HUES6 (cell line): ENCODE results near the gene GP1BB.

ENCODE experiments used
- H3K27ac ChIP-seq: 2 replicates; pipeline ENCODE4 v1.7.0; 2013; ENCODE audit warnings: low read depth, mild to moderate bottlenecking, low read length, inconsistent platforms
- H3K27me3 ChIP-seq: 2 replicates; pipeline ENCODE4 v1.6.1; 2013; ENCODE audit warnings: low read length; ENCODE audit not compliant: control insufficient read depth, insufficient read depth
- H3K36me3 ChIP-seq: 2 replicates; pipeline ENCODE4 v1.6.1; 2013; ENCODE audit warnings: low read length; ENCODE audit not compliant: control insufficient read depth, insufficient read depth
- H3K4me1 ChIP-seq: 2 replicates; pipeline ENCODE4 v1.6.1; 2013; ENCODE audit warnings: low read length; ENCODE audit not compliant: control insufficient read depth, insufficient read depth
- H3K4me3 ChIP-seq: 2 replicates; pipeline ENCODE4 v1.5.1; 2013; ENCODE audit warnings: low read depth, low read length
- H3K9ac ChIP-seq: one replicate; pipeline ENCODE4 v1.6.1; 2013; ENCODE audit warnings: mild to moderate bottlenecking, low read length
- H3K9me3 ChIP-seq: 2 replicates; pipeline ENCODE4 v1.6.1; 2013; ENCODE audit warnings: low read depth, low read length; ENCODE audit not compliant: control insufficient read depth, insufficient read depth

The GP1BB gene

GRCh38 chr22:19739448-19739895, 16.1 kb downstream of the GP1BB start:
- no peak overlapping the region for H3K9ac ChIP-seq
- H3K9me3 ChIP-seq, result no peaks in the 10 kb centered on the region
- H3K4me3 ChIP-seq, result no peak overlapping the region
- peaks cover 5% of the 10 kb centered on the region; the same call in 1 of the 2 replicates for H3K4me1 ChIP-seq
- no peaks in the 10 kb centered on the region for H3K36me3 ChIP-seq
- no peak overlapping the region for H3K27ac ChIP-seq
- peaks cover 7% of the 10 kb centered on the region; the same call in 1 of the 2 replicates for H3K27me3 ChIP-seq

GRCh38 chr22:19739911-19740449, 16.6 kb downstream of the GP1BB start:
- H3K27me3 ChIP-seq, result peaks cover 5% of the 10 kb centered on the region; the same call in 1 of the 2 replicates
- H3K27ac ChIP-seq, result no peak overlapping the region
- H3K36me3 ChIP-seq, result no peaks in the 10 kb centered on the region
- no peaks in the 10 kb centered on the region for H3K9me3 ChIP-seq
- H3K9ac ChIP-seq, result no peak overlapping the region
- no peak overlapping the region for H3K4me3 ChIP-seq
- H3K4me1 ChIP-seq, result peaks cover 6% of the 10 kb centered on the region; the same call in 1 of the 2 replicates

- Histone ChIP-seq H3K4me1 (peaks cover 12% of the 10 kb centered on the region; the same call in 1 of the 2 replicates), H3K27ac (no peak overlapping the region), H3K36me3 (no peaks in the 10 kb centered on the region), H3K9ac (no peak overlapping the region), H3K27me3 (no peaks in the 10 kb centered on the region), H3K9me3 (no peaks in the 10 kb centered on the region), H3K4me3 (no peak overlapping the region)
These were observed 17.2 kb downstream of the GP1BB start for GRCh38 chr22:19740586-19740985.

GRCh38 chr22:19741053-19741452, 17.7 kb downstream of the GP1BB start:
- H3K4me1 ChIP-seq, result peaks cover 16% of the 10 kb centered on the region; the same call in 1 of the 2 replicates
- H3K27me3 ChIP-seq, result no peaks in the 10 kb centered on the region
- no peak overlapping the region for H3K27ac ChIP-seq
- no peaks in the 10 kb centered on the region for H3K9me3 ChIP-seq
- no peak overlapping the region for H3K9ac ChIP-seq
- H3K36me3 ChIP-seq, result no peaks in the 10 kb centered on the region
- H3K4me3 ChIP-seq, result no peak overlapping the region

GRCh38 chr22:19742160-19743066, 19.1 kb downstream of the GP1BB start:
- H3K4me3 ChIP-seq, result no peak overlapping the region
- no peak overlapping the region for H3K27ac ChIP-seq
- H3K4me1 ChIP-seq, result peaks cover 22% of the 10 kb centered on the region; the same call in 1 of the 2 replicates
- H3K9me3 ChIP-seq, result no peaks in the 10 kb centered on the region
- no peaks in the 10 kb centered on the region for H3K36me3 ChIP-seq
- no peaks in the 10 kb centered on the region for H3K27me3 ChIP-seq
- H3K9ac ChIP-seq, result no peak overlapping the region

GRCh38 chr22:19743081-19743480, 19.7 kb downstream of the GP1BB start:
- no peaks in the 10 kb centered on the region for H3K9me3 ChIP-seq
- H3K27ac ChIP-seq, result no peak overlapping the region
- peaks cover 22% of the 10 kb centered on the region; the same call in 1 of the 2 replicates for H3K4me1 ChIP-seq
- no peak overlapping the region for H3K4me3 ChIP-seq
- no peak overlapping the region for H3K9ac ChIP-seq
- H3K27me3 ChIP-seq, result no peaks in the 10 kb centered on the region
- H3K36me3 ChIP-seq, result no peaks in the 10 kb centered on the region

- no peak overlapping the region for H3K9ac ChIP-seq
- no peaks in the 10 kb centered on the region for H3K9me3 ChIP-seq
- no peak overlapping the region for H3K4me3 ChIP-seq
- peaks cover 2% of the 10 kb centered on the region; the same call in 1 of the 2 replicates for H3K27me3 ChIP-seq
- no peak overlapping the region for H3K27ac ChIP-seq
- peaks cover 24% of the 10 kb centered on the region; the same call in 1 of the 2 replicates for H3K4me1 ChIP-seq
- H3K36me3 ChIP-seq, result no peaks in the 10 kb centered on the region
These were observed 20.3 kb downstream of the GP1BB start for GRCh38 chr22:19743651-19744050.

- peaks cover 10% of the 10 kb centered on the region; the same call in 1 of the 2 replicates for H3K27me3 ChIP-seq
- peaks cover 24% of the 10 kb centered on the region; the same call in 1 of the 2 replicates for H3K4me1 ChIP-seq
- no peak overlapping the region for H3K4me3 ChIP-seq
- no peak overlapping the region for H3K9ac ChIP-seq
- no peaks in the 10 kb centered on the region for H3K36me3 ChIP-seq
- H3K9me3 ChIP-seq, result no peaks in the 10 kb centered on the region
- H3K27ac ChIP-seq, result no peak overlapping the region
These were observed 21.1 kb downstream of the GP1BB start for GRCh38 chr22:19744350-19745006.

GRCh38 chr22:19745155-19746101, 22.1 kb downstream of the GP1BB start:
- Histone ChIP-seq H3K36me3 (no peaks in the 10 kb centered on the region), H3K27me3 (peaks cover 10% of the 10 kb centered on the region; the same call in 1 of the 2 replicates), H3K27ac (no peak overlapping the region), H3K4me1 (peaks cover 26% of the 10 kb centered on the region; the same call in 1 of the 2 replicates), H3K4me3 (no peak overlapping the region), H3K9ac (no peak overlapping the region), H3K9me3 (no peaks in the 10 kb centered on the region)

GRCh38 chr22:19746726-19747125, 23.4 kb downstream of the GP1BB start:
- no peak overlapping the region for H3K27ac ChIP-seq
- no peak overlapping the region for H3K4me3 ChIP-seq
- no peaks in the 10 kb centered on the region for H3K9me3 ChIP-seq
- H3K9ac ChIP-seq, result no peak overlapping the region
- H3K4me1 ChIP-seq, result peaks cover 31% of the 10 kb centered on the region; the same call in 1 of the 2 replicates
- H3K36me3 ChIP-seq, result no peaks in the 10 kb centered on the region
- peaks cover 15% of the 10 kb centered on the region for H3K27me3 ChIP-seq
